ENCODE results near the gene ABCA13.
"Not testable (repeated sequence)": the region's sequence is repeated elsewhere in the genome, so short reads cannot be mapped to it uniquely, and the experiment has no call there.

Gene ABCA13

DNA sequence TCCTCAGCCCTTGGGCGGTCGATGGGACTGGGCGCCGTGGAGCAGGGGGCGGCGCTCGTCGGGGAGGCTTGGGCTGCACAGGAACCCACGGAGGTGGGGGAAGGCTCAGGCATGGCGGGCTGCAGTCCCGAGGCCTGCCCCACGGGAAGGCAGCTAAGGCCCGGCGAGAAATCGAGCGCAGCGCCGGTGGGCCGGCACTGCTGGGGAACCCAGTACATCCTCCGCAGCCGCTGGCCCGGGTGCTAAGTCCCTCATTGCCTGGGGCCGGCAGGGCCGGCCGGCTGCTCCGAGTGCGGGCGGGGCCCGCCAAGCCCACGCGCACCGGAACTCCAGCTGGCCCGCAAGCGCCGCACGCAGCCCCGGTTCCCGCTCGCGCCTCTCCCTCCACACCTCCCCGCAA, 31.7 kb downstream of the ABCA13 start:
- H3K4me1 ChIP-seq (ENCODE audit: control insufficient read depth, insufficient read depth, low read length); H3K36me3 ChIP-seq (ENCODE audit: control insufficient read depth, insufficient read depth, low read length); H3K9me3 ChIP-seq (ENCODE audit: control insufficient read depth, insufficient read depth, low read length); H3K4me3 ChIP-seq (ENCODE audit: low read depth, low read length); H3K27me3 ChIP-seq (ENCODE audit: control insufficient read depth, insufficient read depth, low read length); H3K9ac ChIP-seq (ENCODE audit: low read depth, low read length): not testable (repeated sequence)

DNA sequence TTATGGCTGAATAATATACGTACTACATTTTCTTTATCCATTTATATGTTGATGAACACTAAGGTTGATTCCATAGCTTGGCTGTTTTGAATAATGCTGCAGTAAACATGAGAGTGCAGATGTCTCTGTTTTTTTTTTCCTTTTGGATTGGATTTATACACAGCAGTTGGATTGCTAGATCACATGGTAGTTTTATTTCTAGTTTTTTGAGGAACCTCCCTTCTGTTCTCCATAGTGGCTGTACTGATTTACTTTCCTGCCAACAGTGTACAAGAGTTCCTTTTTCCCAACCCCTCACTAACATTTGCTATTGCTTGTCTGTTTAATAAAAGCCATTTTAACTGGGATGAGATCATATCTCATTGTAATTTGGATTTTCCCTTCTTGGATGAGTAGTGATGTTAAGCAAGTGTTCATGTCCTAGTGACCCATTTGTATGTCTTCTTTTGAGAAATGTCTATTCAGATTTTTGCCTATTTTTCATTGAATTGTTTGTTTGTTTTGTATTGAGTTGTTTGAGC, 36.0 kb downstream of the ABCA13 start:
- Histone ChIP-seq H3K9ac (ENCODE audit: low read depth, low read length) (no peak overlapping the region), H3K4me1 (ENCODE audit: control insufficient read depth, insufficient read depth, low read length) (no peaks in the 10 kb centered on the region), H3K27me3 (ENCODE audit: control insufficient read depth, insufficient read depth, low read length) (no peaks in the 10 kb centered on the region), H3K4me3 (ENCODE audit: low read depth, low read length) (no peak overlapping the region), H3K9me3 (ENCODE audit: control insufficient read depth, insufficient read depth, low read length) (no peaks in the 10 kb centered on the region), H3K36me3 (ENCODE audit: control insufficient read depth, insufficient read depth, low read length) (no peaks in the 10 kb centered on the region)

DNA sequence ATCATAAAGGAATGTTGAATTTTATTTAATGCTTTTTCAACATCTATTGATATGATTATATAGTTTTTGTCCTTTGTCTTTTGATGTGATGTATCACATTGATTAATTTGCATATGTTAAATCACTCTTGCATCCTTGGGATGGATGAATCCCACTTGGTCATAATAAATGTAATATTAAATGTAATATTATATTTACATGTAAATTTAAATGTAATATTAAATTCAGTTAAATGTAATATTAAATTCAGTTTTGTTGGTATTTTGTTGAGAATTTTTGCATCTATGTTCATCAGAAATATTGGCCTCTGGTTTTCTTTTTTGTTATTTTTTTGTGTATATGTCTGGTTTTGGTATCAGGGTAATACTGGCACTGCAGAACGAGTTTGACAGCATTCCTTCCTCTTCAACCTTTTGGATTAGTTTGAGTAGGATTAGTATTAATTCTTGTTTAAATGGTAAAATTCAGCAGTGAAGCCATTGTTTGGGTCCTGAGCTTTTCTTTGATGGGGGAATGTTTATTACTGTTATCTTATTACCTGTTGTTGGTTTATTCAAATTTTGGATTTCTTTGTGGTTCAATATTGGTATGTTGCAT, 37.8 kb downstream of the ABCA13 start:
- H3K9me3 ChIP-seq (ENCODE audit: control insufficient read depth, insufficient read depth, low read length): no peaks in the 10 kb centered on the region
- H3K4me1 ChIP-seq (ENCODE audit: control insufficient read depth, insufficient read depth, low read length): no peaks in the 10 kb centered on the region
- no peaks in the 10 kb centered on the region for H3K27me3 ChIP-seq (ENCODE audit: control insufficient read depth, insufficient read depth, low read length)
- H3K36me3 ChIP-seq (ENCODE audit: control insufficient read depth, insufficient read depth, low read length): no peaks in the 10 kb centered on the region
- no peak overlapping the region for H3K9ac ChIP-seq (ENCODE audit: low read depth, low read length)
- no peak overlapping the region for H3K4me3 ChIP-seq (ENCODE audit: low read depth, low read length)

DNA sequence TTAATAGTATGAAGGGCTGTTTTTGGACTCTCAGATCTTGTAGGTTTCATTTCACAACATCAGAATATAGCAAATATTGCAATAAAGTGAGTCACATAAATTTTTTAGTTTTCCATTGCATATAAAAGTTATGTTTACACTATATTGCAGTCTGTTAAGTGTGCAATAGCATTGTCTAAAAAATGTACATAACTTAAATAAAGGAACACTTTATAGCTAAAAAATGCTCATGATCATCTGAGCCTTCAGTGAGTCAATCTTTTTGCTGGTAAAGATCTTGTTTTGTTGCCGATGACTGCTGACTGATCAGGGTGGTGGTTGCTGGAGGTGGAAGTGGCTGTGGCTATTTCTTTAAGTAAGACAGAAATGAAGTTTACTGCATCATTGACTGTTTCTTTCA, 42.0 kb downstream of the ABCA13 start:
- no peaks in the 10 kb centered on the region for H3K4me1 ChIP-seq (ENCODE audit: control insufficient read depth, insufficient read depth, low read length)
- H3K9me3 ChIP-seq (ENCODE audit: control insufficient read depth, insufficient read depth, low read length): no peaks in the 10 kb centered on the region
- H3K9ac ChIP-seq (ENCODE audit: low read depth, low read length): no peak overlapping the region
- no peaks in the 10 kb centered on the region for H3K27me3 ChIP-seq (ENCODE audit: control insufficient read depth, insufficient read depth, low read length)
- no peaks in the 10 kb centered on the region for H3K36me3 ChIP-seq (ENCODE audit: control insufficient read depth, insufficient read depth, low read length)
- H3K4me3 ChIP-seq (ENCODE audit: low read depth, low read length): no peak overlapping the region

DNA sequence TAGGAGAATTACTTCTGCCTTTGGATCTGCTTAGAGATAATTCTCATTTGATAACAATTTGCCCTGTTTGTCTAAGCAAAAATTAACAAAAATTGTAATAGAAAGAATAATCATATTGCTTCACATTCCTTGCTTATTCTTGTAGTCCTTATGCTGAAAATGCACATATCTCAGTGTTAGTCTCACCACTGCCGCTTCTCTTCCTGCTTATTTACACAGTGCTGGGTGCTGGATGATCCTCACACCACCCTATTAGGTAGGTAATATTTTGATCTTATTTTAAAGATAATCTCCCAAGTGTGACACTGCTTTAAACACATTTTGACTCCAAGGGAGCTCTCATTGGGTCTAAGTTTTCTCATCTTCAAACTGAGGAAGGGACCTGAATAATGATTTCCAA, 46.0 kb downstream of the ABCA13 start:
- no peaks in the 10 kb centered on the region for H3K36me3 ChIP-seq (ENCODE audit: control insufficient read depth, insufficient read depth, low read length)

DNA sequence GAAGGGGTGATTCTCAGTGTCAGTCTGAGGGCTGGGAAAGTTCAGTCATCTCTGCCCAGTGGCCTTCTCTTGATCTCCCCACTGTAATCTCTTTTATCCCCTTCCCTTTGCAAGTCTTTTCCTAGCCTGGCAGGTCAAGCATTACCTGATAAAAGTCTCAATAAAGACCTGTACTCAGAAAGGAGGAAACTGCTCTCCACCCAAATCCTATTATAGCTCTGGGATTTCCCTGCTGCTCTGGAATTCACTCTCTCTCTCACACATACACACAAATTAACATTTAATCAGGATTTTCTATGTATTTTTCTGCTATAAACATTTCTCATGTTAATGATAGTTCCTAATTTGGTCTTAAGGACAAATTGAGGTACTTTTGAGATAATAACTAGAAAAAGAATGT, 46.5 kb downstream of the ABCA13 start:
- no peak overlapping the region for H3K9ac ChIP-seq (ENCODE audit: low read depth, low read length)
- H3K4me1 ChIP-seq (ENCODE audit: control insufficient read depth, insufficient read depth, low read length): no peaks in the 10 kb centered on the region
- H3K36me3 ChIP-seq (ENCODE audit: control insufficient read depth, insufficient read depth, low read length): no peaks in the 10 kb centered on the region
- no peaks in the 10 kb centered on the region for H3K27me3 ChIP-seq (ENCODE audit: control insufficient read depth, insufficient read depth, low read length)
- H3K9me3 ChIP-seq (ENCODE audit: control insufficient read depth, insufficient read depth, low read length): no peaks in the 10 kb centered on the region
- no peak overlapping the region for H3K4me3 ChIP-seq (ENCODE audit: low read depth, low read length)

More for the DNA sequence above, 46.0 kb downstream of the ABCA13 start:
- no peak overlapping the region for H3K4me3 ChIP-seq (ENCODE audit: low read depth, low read length)
- no peak overlapping the region for H3K9ac ChIP-seq (ENCODE audit: low read depth, low read length)
- H3K9me3 ChIP-seq (ENCODE audit: control insufficient read depth, insufficient read depth, low read length): no peaks in the 10 kb centered on the region
- H3K27me3 ChIP-seq (ENCODE audit: control insufficient read depth, insufficient read depth, low read length): no peaks in the 10 kb centered on the region
- no peaks in the 10 kb centered on the region for H3K4me1 ChIP-seq (ENCODE audit: control insufficient read depth, insufficient read depth, low read length)

DNA sequence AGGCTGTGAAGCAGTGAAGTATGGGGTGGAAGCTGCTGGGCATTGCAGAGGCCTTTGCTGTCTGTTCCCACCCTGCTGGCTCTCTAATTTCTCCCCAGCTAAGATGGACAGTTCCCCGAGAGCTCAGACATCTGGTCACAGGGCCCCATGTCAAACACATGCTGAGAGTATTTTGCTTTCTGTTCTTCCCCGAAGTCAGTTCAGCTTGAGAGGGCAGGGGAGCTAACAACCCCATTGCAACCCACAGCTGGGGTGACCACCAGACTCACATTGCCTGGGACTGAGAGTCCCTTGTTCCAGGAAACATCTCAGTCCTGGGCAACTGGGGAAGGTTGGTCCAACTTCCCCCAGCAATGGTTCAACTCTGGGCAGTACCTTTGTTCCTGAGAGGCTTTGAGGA, 52.8 kb downstream of the ABCA13 start:
- Histone ChIP-seq H3K27me3 (ENCODE audit: control insufficient read depth, insufficient read depth, low read length) (no peaks in the 10 kb centered on the region), H3K36me3 (ENCODE audit: control insufficient read depth, insufficient read depth, low read length) (no peaks in the 10 kb centered on the region), H3K9me3 (ENCODE audit: control insufficient read depth, insufficient read depth, low read length) (no peaks in the 10 kb centered on the region), H3K9ac (ENCODE audit: low read depth, low read length) (no peak overlapping the region), H3K4me3 (ENCODE audit: low read depth, low read length) (no peak overlapping the region), H3K4me1 (ENCODE audit: control insufficient read depth, insufficient read depth, low read length) (no peaks in the 10 kb centered on the region)

DNA sequence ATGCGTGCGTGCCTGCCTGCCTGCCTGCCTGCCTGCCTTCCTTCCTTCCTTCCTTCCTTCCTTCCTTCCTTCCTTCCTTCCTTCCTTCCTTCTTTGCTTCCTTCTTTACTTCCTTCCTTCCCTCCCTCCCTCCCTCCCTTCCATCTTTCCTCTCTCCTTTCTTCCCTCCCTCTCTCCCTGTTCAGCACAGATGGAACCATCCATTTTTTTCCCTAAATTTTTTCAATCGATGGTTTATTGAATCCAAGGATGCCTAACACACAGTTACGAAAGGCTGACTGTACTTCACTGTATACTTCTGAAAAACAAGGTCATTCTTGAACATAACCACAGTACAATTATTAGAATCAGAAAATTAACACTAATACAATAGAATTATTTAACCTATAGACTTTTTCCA, 53.8 kb downstream of the ABCA13 start:
- no peaks in the 10 kb centered on the region for H3K9me3 ChIP-seq (ENCODE audit: control insufficient read depth, insufficient read depth, low read length)
- no peaks in the 10 kb centered on the region for H3K27me3 ChIP-seq (ENCODE audit: control insufficient read depth, insufficient read depth, low read length)
- no peaks in the 10 kb centered on the region for H3K36me3 ChIP-seq (ENCODE audit: control insufficient read depth, insufficient read depth, low read length)
- no peaks in the 10 kb centered on the region for H3K4me1 ChIP-seq (ENCODE audit: control insufficient read depth, insufficient read depth, low read length)
- H3K9ac ChIP-seq (ENCODE audit: low read depth, low read length): no peak overlapping the region
- H3K4me3 ChIP-seq (ENCODE audit: low read depth, low read length): no peak overlapping the region

DNA sequence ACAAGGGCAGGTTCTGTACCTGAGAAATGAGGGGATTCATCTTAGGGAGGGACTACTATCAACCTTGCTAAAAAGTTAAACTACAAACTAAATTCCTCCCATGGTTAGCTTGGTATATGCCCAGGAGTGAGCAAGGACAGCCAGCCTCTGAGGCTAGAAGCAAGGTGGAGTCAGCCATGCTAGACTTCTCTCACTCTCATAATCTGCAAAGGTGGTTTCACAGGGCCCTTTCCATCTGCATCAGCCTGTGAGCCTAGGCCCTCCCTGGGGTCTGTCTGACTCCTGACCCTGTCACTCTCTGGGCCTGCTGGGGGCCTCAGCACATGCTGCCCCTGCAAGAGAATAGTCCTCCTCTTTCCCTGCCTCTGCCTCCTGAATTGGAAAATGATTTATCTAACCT, 66.1 kb downstream of the ABCA13 start:
- peaks cover 6% of the 10 kb centered on the region for H3K9me3 ChIP-seq (ENCODE audit: control insufficient read depth, insufficient read depth, low read length)
- H3K9ac ChIP-seq (ENCODE audit: low read depth, low read length): no peak overlapping the region
- no peak overlapping the region for H3K4me3 ChIP-seq (ENCODE audit: low read depth, low read length)
- no peaks in the 10 kb centered on the region for H3K36me3 ChIP-seq (ENCODE audit: control insufficient read depth, insufficient read depth, low read length)
- no peaks in the 10 kb centered on the region for H3K27me3 ChIP-seq (ENCODE audit: control insufficient read depth, insufficient read depth, low read length)
- H3K4me1 ChIP-seq (ENCODE audit: control insufficient read depth, insufficient read depth, low read length): no peaks in the 10 kb centered on the region

DNA sequence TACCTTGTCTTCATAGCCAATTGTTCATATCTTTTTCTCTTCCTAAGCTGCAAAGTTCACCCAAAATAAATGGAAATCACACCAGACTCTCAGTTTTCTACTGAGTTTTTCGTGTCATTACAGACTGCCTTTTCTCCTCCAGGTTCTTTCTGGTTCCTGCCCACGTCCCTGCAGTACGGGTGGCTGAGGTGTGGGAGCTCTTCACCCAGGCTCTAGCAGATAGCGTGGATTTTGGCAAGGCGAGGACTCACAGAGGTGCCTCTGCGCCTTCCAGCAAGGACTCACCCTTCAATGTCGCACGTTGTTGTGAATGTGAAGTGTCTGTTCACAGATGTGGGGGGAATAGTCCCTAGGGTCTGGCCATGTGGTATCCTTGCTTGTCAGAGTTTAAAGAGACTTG, 71.6 kb downstream of the ABCA13 start:
- no peak overlapping the region for H3K9ac ChIP-seq (ENCODE audit: low read depth, low read length)
- H3K4me1 ChIP-seq (ENCODE audit: control insufficient read depth, insufficient read depth, low read length): no peaks in the 10 kb centered on the region
- no peaks in the 10 kb centered on the region for H3K9me3 ChIP-seq (ENCODE audit: control insufficient read depth, insufficient read depth, low read length)
- no peaks in the 10 kb centered on the region for H3K36me3 ChIP-seq (ENCODE audit: control insufficient read depth, insufficient read depth, low read length)
- no peaks in the 10 kb centered on the region for H3K27me3 ChIP-seq (ENCODE audit: control insufficient read depth, insufficient read depth, low read length)
- H3K4me3 ChIP-seq (ENCODE audit: low read depth, low read length): no peak overlapping the region

DNA sequence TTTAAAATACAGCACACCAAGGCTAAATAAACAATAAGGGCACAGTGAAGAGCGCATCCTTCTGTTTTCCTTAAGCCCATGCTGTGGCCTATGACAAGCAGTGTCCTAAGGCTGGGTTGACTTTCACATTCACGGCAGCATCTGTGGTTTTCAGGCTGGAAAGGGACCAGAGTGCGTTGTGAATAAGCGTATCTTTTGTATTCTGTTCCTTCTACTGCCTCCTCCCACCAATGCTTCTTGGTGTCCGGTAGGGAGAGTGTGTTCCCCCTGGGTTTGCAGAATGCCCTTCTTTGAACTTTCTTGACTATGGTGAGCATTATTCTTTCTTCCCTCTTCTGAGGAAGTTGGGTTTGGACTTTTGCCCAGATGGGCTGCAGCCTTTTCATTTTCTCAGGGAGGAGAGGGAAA, 73.6 kb downstream of the ABCA13 start:
- Histone ChIP-seq H3K36me3 (ENCODE audit: control insufficient read depth, insufficient read depth, low read length) (no peaks in the 10 kb centered on the region), H3K4me3 (ENCODE audit: low read depth, low read length) (no peak overlapping the region), H3K9me3 (ENCODE audit: control insufficient read depth, insufficient read depth, low read length) (no peaks in the 10 kb centered on the region), H3K9ac (ENCODE audit: low read depth, low read length) (no peak overlapping the region), H3K4me1 (ENCODE audit: control insufficient read depth, insufficient read depth, low read length) (no peaks in the 10 kb centered on the region), H3K27me3 (ENCODE audit: control insufficient read depth, insufficient read depth, low read length) (no peaks in the 10 kb centered on the region)

DNA sequence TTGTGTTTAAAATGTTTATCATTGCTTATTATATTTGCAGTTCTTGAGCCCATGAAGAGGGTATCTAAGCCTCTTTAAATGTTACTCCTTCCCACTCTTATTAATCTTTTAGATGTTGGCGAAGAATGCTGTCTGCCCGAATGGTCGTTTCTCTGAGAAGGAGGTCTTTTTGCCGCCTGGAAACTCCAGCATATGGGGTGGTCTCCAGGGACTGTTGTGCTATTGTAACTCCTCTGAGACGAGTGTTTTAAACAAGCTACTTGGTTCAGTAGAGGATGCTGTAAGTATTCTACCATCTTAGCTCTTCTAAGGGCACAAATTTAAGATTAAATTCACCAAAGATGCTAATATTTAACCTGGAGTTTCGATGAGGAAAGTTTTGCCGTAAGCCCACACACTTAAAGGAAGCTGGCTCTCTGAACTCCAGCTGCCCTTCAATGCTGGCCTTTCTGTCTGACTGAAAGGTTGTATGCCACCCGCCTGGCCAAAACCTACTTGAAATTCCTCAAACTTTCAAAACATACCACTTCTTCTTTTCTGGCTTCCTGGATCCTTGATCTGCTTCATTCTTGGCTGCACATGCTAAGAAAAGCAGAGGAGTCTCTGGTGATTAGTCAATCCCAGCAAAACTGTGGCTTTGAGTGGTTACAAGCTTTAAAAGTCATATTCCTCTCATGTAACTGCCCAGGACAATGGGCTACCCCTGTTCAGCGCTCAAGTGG, 74.7 kb downstream of the ABCA13 start:
- Histone ChIP-seq H3K27me3 (ENCODE audit: control insufficient read depth, insufficient read depth, low read length) (no peaks in the 10 kb centered on the region), H3K9me3 (ENCODE audit: control insufficient read depth, insufficient read depth, low read length) (no peaks in the 10 kb centered on the region), H3K4me1 (ENCODE audit: control insufficient read depth, insufficient read depth, low read length) (no peaks in the 10 kb centered on the region), H3K4me3 (ENCODE audit: low read depth, low read length) (no peak overlapping the region), H3K9ac (ENCODE audit: low read depth, low read length) (no peak overlapping the region), H3K36me3 (ENCODE audit: control insufficient read depth, insufficient read depth, low read length) (no peaks in the 10 kb centered on the region)

All from iPS-15b (cell line).